Left renal pelvis (tissue), 4 donors: ENCODE data around the gene CNR2. TPM values are rescaled to one million over a fixed set of nuclear protein-coding genes. Genes with fewer than 3 reads are reported as not detected.
A peak's percentile ranks its signal among the peaks of the same experiment; 100 is the strongest.
"Not testable (repeated sequence)": the region's sequence is repeated elsewhere in the genome, so short reads cannot be mapped to it uniquely, and the experiment has no call there.

Source experiments
- DNase-seq, 4 donors: peaks; one replicate each; pipeline ENCODE4 v3.0.0-alpha.2; 2013; ENCODE audit warnings: low read depth in 4 of 4, low spot score in 3 of 4
- polyA plus RNA-seq, 4 donors: library from polyadenylated mRNA; unstranded; fragments of 120-200 nt; gene quantifications; one replicate each; pipeline ENCODE4 v1.2.1, GENCODE V29; 2013; ENCODE audit not compliant: insufficient read length in 4 of 4

Gene CNR2
- under 1 TPM; 0.06 to 0.11 (median 0.07) TPM for polyA plus RNA-seq

- no peak for DNase-seq
Measured at GRCh38 chr1:23913212-23913880, at the start of gene CNR2. CNR2 (minus strand) TSS chr1:23913362; CDS start chr1:23875617, 37,745 bp downstream.

DNA sequence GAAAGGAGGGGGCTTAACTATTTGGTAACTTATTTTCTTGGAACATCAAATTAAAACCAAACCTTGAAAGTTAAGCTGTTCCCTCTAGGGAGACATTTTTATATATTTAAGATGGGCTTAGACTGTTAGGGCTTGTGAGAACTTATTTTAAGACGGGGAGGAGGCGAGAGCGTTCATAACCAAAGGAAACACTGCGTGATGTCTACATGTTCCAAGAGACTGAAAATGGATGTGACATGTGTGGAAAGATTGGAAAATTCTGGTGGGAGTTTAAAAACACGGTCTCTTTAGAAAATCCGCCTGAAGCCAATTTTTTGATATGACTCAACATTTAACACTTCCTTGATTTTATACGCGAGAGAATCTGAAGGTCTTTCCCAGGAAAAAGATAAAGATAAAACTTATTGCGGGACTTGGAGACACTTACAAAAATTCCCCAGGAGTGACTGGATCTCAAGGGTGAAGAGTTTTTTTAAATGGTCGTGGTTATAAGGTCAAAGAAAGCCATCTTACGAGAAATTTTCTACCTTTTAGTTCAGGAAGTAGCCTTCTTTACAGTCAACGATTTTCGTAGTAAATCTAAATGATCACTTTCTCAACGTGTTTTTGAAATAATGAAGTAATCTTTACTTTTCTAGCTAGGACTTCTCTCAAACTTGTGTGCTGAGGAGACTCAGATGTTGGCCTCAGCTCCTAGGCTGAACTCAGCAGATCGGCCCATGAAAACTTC lies 47.3 kb upstream of the CNR2 start:
- no peak for DNase-seq

DNA sequence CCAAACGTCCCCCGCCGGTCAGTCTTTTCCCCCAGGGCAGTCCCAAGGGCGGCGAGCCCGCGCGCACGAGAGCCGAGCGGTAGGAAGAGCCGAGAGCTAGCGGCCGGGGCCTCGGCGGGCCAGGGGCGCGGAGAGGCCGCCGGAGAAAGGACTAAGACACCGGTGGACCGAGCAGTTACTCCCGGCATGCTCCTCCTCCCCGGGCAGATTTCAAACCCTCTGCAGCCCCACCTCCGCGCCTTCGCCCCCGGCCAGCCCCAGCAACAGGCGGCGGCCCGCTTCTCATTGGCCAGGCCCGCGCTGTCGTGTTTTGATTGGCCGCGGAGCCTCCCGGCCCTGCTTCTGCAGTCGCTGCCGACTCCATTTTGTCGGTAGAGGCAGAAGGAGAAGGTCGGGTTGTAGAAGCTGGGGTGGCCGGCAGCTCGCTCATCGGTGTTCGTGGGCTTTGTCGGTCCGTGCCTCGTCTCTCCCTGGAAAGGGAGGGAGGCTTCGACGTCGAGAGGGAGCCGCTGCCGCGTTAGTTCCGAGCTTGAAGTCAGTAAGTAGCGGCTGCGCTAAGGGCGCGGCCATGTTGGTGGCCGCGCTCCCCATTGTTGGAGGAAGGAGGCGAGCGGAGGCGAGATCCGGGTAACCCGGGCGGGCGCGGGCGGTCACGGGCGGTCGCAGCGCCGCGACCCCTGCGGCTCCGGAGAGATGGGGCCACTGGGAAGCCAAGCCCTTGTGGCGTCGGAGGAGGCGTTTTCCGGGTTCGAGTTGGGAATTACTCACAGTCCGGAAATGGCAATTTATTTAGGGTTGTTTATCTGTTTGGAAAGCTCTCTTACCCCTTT lies 46.5 kb upstream of the CNR2 start, which contains the start of gene PNRC2:
TSS of gene PNRC2 (plus strand) at position 368 of the 830 bp plus-strand sequence. CDS start 1,630 bp downstream, outside the sequence.
- peak; percentile 90 to 95 (median 92) for DNase-seq

GRCh38 chr1:23958810-23959460 lies 45.8 kb upstream of the CNR2 start:
- DNase-seq: peak in 3 of 4 donors; percentile 73 to 85 (median 78)

DNA sequence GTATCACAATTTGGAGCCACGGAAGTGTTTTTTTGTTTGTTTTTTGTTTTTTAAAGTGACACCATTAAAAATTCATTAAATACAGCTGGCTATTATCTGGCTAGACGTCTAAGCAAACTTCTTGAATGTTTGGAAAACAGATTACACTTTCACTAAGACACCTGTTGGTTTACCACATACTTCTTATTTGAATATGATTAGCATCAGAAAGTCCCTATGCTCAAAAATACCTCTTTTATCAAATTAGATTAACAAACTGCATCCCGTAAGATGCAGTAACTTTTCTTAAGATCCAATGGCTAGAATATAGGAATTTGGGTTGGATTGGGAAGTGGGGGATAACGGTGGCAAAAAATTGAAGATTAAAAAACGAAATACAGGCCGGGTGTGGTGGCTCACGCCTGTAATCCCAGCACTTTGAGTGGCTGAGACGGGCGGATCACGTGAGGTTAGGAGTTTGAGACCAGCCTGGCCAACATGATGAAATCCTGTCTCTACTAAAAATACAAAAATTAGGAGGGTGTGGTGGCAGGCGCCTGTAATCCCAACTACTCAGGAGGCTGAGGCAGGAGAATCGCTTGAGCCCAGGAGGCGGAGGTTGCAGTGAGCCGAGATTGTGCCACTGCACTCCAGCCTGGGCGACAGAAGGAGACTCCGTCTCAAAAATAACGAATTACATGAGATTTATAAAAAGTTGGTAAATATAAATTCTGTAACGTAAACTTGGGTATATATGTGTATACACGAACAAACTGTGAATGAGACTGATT lies 45.1 kb upstream of the CNR2 start:
- not testable (repeated sequence) for DNase-seq

DNA sequence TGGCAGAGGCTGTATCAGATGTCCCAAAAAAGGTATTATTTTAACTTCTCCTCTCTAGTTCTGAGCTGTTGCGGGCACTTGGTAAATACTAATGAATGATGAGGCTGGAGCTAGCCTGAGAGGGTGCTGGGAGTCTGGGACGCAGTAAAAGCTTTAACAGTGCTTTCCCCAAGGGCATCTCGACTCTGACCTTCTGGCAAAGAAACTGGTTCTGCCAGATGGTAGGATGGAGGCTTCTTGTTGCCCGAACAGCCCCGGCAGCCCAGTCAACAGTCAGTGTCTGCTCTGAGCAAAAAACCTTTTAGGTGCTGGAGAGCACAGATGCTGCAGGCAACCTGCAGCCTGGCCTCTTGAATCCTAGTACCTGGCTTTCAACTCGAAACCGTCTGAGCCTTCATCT lies 43.9 kb upstream of the CNR2 start:
- no peak for DNase-seq

- DNase-seq: no peak
Measured at GRCh38 chr1:23953020-23953419, 39.9 kb upstream of the CNR2 start.

DNA sequence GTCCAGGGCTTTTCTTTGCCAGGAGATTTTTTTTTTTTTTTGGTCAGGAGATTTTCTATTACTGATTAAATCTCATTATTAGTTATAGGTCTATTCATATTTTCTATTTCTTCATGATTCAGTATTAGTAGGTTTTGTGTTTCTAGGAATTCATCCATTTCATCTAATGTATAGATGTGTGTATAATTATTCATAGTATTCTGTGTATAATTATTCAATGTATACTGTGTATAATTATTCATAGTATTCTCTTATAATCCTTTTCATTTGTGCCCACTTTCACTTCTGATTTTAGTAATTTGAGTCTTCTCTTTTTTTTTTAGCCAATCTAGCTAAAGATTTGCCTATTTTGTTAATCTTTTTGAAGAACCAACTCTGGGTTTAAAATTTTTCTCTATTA lies 34.2 kb upstream of the CNR2 start:
- DNase-seq: no peak

GRCh38 chr1:23936481-23937176 lies 23.5 kb upstream of the CNR2 start:
- DNase-seq: no peak

DNA sequence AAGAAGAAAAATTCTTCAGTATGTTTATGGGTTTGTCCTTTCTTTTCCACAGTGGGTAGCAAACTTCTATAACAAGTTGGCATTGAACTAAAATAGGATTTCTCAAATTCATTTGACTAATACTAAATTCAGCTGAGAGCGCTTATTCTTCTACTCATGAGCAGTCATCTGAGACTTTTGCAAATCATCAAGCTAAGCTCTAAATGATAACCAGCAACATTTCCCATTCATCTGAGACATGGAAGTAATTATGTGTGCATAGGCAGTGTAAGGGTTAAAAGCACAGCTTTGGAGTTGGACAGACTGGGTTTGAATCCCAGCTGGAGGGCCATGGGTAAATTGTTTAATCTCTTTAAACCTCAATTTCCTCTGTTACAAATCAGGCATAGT lies 18.3 kb upstream of the CNR2 start:
- no peak for DNase-seq

DNA sequence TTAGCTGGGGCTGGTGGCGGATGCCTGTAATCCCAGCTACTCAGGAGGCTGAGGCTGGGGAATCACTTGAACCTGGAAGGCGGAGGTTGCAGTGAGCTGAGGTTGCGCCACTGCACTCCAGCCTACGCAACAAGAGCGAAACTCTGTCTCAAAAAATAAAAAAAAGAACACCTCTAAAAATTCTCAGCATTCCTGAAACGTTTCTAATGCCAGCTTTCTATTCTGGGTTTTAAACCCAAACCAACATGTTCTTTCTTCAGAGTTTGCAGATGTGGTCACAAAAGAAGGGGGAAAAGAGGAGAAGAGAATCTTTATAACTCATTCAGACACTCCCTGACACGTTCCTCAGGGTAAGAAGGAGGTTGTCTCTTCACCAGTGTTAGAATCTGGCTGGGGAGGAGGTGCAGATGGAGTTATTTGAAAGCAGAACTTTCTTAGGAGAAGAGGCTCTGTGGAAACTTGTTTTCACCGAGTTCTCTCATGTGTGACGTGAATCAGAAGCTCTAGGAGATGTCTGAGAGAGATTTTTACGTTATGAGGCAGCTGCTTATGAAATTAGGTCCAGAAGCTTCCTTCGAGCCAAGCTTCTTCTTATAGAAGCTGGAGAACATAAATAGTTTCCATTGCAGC lies 17.8 kb upstream of the CNR2 start:
- DNase-seq: no peak

DNA sequence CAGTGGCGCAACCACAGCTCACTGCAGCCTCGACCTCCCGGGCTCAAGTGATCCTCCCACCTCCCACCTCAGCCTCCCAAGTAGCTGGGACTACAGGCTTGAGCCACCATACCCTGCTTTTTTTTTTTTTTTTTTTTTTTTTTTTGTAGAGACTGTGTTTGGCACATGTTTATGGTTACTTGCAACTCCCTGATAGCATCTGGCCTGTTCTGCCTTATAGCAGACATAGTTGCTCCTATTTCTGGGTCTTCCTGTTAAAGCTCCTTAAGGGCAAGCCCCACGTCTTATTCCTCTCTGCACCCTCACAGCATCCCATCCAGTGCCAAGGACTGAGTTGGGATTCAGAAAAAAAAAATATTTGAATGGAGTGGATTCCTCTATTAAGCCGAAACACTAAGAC lies 17.1 kb upstream of the CNR2 start:
- DNase-seq: no peak

DNA sequence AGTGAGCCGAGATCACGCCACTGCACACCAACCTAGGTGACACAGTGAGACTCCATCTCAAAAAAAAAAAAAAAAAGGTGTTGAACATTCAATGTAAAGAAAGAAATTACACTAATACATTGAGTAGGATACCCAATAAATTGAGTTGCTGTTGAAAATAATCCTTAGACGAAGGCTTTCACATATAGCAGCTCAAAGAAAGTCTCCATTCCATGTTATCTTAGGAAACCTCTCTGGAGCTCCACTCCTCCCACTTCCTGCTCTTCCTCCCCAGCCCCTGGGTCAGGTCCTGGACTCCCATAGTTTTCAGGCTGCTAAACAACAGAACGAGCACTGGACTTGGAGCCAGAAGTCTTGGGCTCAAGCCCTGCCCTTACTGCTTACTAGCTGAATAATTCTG lies 15.6 kb upstream of the CNR2 start:
- no peak for DNase-seq

DNA sequence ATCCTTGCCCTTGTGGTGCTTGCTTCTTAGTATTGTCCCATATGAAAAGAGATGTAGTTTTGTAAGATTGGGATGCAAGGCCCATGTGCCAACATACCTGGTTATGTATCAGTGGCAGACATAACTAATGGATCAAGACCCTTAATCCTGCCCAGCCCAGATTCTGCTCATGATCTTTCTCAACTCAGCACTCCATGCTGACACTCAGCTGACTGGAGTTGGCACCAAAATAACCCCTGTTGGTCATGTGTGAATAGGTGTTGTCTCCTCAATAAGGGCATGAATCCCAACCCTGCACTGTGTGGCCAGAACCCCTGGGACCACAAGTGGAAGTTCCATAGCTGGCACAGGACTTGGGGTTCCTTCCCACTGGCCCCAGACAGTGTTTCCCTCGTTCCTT lies 13.9 kb upstream of the CNR2 start:
- DNase-seq: no peak

- no peak for DNase-seq
Measured at GRCh38 chr1:23925279-23925678, 12.1 kb upstream of the CNR2 start.

GRCh38 chr1:23924601-23925000 lies 11.4 kb upstream of the CNR2 start:
- DNase-seq: no peak

- no peak for DNase-seq
Measured at GRCh38 chr1:23923592-23924499, 10.7 kb upstream of the CNR2 start.
